AG04450 (cell line): ENCODE data around the gene TWIST1. TPM values are rescaled to one million over a fixed set of nuclear protein-coding genes. Genes with fewer than 3 reads are reported as not detected.

Experiments
- CTCF ChIA-PET: fragments of 300-600, 350-600 bp; formaldehyde crosslinking; extraction: SDS; loops from one replicate; lab custom pipeline; 2022; ENCODE audit warnings: antibody characterized with exemption, inconsistent platforms; lab: Charles Lee
- POLR2A ChIA-PET: fragments of 350-600 bp; formaldehyde crosslinking; extraction: SDS; loops from one replicate; lab custom pipeline; 2021; ENCODE audit warnings: antibody characterized with exemption, inconsistent platforms; lab: Yijun Ruan, JAX
- DNase-seq: peaks from one replicate; pipeline ENCODE4 v3.0.0-alpha.2; 2011; ENCODE audit warnings: low read depth, low spot score
- H3K27ac ChIP-seq: one replicate; pipeline ENCODE4 v1.5.1; 2012; ENCODE audit warnings: low read depth, low read length, control low read depth
- H3K27me3 ChIP-seq: one replicate; pipeline ENCODE4 v1.6.0; 2012; ENCODE audit warnings: low read length; ENCODE audit not compliant: control insufficient read depth, insufficient read depth
- H3K4me3 ChIP-seq: 2 replicates; pipeline ENCODE4 v1.5.1; 2011; ENCODE audit warnings: mild to moderate bottlenecking, low read depth, low read length, control low read depth
- H3K9me3 ChIP-seq: 2 replicates; pipeline ENCODE4 v1.5.1; 2012; ENCODE audit warnings: low read length; ENCODE audit not compliant: control insufficient read depth, insufficient read depth
- polyA plus RNA-seq: library from polyadenylated mRNA; depleted of rRNA; stranded (reverse); fragments of >200 nt; gene quantifications from 2 replicates; pipeline ENCODE4 v1.2.3, GENCODE V29; 2011
- TF ChIP-seq, protein P1 (sequence below): IDR thresholded peaks from 2 replicates; pipeline ENCODE4 v1.5.1; 2011; ENCODE audit warnings: low read depth, low read length, control low read depth, inconsistent platforms

Gene TWIST1
- polyA plus RNA-seq, 1 experiment: 19.4 TPM

DNA sequence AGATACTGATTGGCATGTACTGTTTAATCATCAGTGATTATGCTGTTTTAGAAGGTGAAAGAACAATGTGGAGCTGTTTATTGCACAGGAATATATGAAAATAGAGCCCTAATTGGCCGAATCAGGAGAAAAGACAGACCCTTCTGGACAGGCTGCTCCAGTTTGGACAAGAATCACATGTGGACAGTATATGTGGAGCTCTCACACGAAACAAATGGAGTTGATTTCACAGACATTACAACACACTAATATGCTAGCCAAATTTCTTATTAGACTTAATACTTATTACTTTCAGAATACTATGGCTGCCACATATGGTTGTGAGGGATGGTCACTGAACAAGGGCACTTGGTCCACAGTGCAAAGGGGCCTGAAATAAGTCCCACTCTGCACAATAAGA, 15.5 kb downstream of the TWIST1 start:
- H3K9me3 ChIP-seq: no peaks in the 10 kb centered on the region
- ChIA-PET POLR2A (interaction anchor here (0.9 kb wide), 1 partner anchor 446 kb away, joined by 3 read pairs; no protein-coding TSS in a partner anchor), CTCF (interaction anchor here (1.0 to 1.3 kb wide), 3 partner anchors 341 to 435 kb away, joined by 3 to 9 read pairs (median 4); no protein-coding TSS in a partner anchor)
- H3K4me3 ChIP-seq: no peak overlapping the region
- DNase-seq: no peak
- H3K27me3 ChIP-seq: no peaks in the 10 kb centered on the region
- TF ChIP-seq, protein P1, sequence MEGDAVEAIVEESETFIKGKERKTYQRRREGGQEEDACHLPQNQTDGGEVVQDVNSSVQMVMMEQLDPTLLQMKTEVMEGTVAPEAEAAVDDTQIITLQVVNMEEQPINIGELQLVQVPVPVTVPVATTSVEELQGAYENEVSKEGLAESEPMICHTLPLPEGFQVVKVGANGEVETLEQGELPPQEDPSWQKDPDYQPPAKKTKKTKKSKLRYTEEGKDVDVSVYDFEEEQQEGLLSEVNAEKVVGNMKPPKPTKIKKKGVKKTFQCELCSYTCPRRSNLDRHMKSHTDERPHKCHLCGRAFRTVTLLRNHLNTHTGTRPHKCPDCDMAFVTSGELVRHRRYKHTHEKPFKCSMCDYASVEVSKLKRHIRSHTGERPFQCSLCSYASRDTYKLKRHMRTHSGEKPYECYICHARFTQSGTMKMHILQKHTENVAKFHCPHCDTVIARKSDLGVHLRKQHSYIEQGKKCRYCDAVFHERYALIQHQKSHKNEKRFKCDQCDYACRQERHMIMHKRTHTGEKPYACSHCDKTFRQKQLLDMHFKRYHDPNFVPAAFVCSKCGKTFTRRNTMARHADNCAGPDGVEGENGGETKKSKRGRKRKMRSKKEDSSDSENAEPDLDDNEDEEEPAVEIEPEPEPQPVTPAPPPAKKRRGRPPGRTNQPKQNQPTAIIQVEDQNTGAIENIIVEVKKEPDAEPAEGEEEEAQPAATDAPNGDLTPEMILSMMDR: no peak
- H3K27ac ChIP-seq: no peak overlapping the region

DNA sequence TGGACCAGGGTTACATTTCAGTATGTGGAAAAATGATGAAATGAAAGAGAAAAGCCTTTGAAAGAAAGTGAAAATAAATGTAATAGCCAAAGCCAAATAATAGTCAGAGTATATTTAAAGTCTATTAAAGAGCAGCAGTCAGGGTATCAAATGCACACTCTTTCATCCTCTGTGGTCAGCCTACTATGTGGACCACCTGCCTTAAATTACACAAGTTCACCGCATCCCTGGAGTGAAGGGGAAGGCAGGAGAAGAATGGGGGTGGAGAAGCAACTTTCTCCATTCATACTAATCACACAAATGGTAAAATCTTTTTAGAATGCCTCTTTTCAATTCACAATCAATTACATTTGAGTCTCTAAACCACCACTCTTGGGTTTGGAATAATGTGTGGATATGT, 16.0 kb downstream of the TWIST1 start:
- CTCF ChIA-PET: no interaction called here

DNA sequence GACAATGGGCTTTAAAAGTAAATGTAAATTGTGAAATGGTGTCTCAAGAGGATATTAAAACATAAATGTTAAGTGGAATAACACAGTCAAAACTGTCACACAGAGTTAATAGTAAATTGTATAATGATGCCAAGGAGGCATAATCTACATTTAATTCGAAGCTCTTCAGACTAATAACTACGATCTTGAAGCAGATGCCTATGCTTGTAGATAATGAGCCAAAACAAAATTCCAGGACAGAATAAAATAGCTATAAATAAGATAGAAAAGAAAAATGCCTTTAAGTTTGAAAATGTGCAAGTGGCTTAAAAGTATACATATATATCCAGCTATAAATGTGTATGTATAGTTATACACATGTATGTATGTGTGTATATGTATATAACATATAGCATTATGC, 17.5 kb downstream of the TWIST1 start:
- CTCF ChIA-PET: interaction anchor here (1.0 kb wide), 1 partner anchor 21 kb away, joined by 6 read pairs; no protein-coding TSS in a partner anchor

More for the DNA sequence above, 16.0 kb downstream of the TWIST1 start:
- POLR2A ChIA-PET: interaction anchor here (0.9 kb wide), 1 partner anchor 446 kb away, joined by 3 read pairs; no protein-coding TSS in a partner anchor
- Histone ChIP-seq H3K4me3 (no peak overlapping the region), H3K9me3 (no peaks in the 10 kb centered on the region), H3K27ac (no peak overlapping the region), H3K27me3 (no peaks in the 10 kb centered on the region)
- TF ChIP-seq, protein P1: no peak
- no peak for DNase-seq

DNA sequence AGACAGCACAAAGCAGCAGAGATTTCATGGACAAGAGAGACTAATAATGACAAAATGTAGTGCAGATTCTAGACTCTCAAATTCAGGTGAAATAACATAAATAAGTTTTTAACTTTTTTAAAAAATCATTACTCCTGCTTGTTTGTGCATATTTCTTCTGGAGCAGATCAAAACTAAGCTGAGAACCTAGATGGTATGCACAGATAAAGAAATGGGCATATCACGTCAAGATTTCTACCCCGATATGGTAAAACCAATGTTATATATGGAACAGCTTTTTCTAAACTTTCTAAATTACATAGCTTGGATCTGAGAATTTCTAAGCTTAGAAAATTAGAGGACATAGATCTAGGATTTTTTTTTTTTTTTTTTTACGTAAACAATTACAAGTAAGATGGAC, 18.2 kb downstream of the TWIST1 start:
- DNase-seq: no peak

More for the DNA sequence above, 17.5 kb downstream of the TWIST1 start:
- Histone ChIP-seq H3K27me3 (no peaks in the 10 kb centered on the region), H3K9me3 (no peaks in the 10 kb centered on the region), H3K4me3 (no peak overlapping the region), H3K27ac (no peak overlapping the region)
- DNase-seq: no peak
- POLR2A ChIA-PET: interaction anchor here (0.7 kb wide), 1 partner anchor 48 kb away, joined by 5 read pairs; no protein-coding TSS in a partner anchor
- TF ChIP-seq, protein P1: no peak

DNA sequence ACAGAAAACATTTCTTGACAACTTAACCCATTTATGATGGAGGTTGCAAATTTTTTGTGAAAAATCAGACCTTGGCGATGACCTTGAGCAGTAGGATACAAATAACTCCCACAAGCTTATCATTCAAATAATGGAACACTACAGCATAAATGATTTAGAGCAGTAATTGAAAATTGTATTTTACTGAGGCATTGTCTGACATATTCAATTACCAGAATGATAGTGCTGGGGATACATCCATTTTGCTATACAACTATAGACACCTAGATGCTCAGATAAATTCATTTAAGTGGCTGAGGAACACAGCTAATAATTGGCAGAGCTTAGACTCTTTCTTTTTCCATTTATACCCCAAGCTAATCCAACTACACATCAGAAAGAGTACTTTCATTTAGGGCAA, 18.9 kb downstream of the TWIST1 start:
- Histone ChIP-seq H3K27ac (no peak overlapping the region), H3K4me3 (no peak overlapping the region), H3K27me3 (no peaks in the 10 kb centered on the region), H3K9me3 (no peaks in the 10 kb centered on the region)
- TF ChIP-seq, protein P1: no peak
- ChIA-PET CTCF (no interaction called here), POLR2A (no interaction called here)
- DNase-seq: no peak

More for the DNA sequence above, 18.2 kb downstream of the TWIST1 start:
- ChIA-PET POLR2A (interaction anchor here (0.7 kb wide), 1 partner anchor 47 kb away, joined by 5 read pairs; no protein-coding TSS in a partner anchor), CTCF (interaction anchor here (0.6 kb wide), 2 partner anchors 23 to 1230 kb away, joined by 4 to 6 read pairs; no protein-coding TSS in a partner anchor)
- no peak overlapping the region for H3K27ac ChIP-seq
- no peaks in the 10 kb centered on the region for H3K9me3 ChIP-seq
- TF ChIP-seq, protein P1: no peak
- H3K27me3 ChIP-seq: no peaks in the 10 kb centered on the region
- H3K4me3 ChIP-seq: no peak overlapping the region
